PFSK-1 (cell line): ENCODE measurements around the gene CCDC197.

Source experiments
- FOXP2 ChIP-seq: optimal IDR thresholded peaks from 2 replicates; pipeline ENCODE3; 2011; ENCODE audit warnings: borderline replicate concordance, control low read depth, inconsistent platforms; ENCODE audit not compliant: insufficient read depth; ENCODE audit errors: extremely low read length, extremely low read depth
- POLR2AphosphoS5 ChIP-seq: IDR thresholded peaks from 2 replicates; pipeline ENCODE4 v1.6.1; 2012; ENCODE audit warnings: low read depth, mild to moderate bottlenecking, control low read depth, low read length, moderate library complexity
- SIN3A ChIP-seq: IDR thresholded peaks from 2 replicates; pipeline ENCODE4 v1.6.1; 2012; ENCODE audit warnings: mild to moderate bottlenecking, low read length, moderate library complexity, borderline replicate concordance; ENCODE audit not compliant: insufficient read depth
- TAF1 ChIP-seq: IDR thresholded peaks from 2 replicates; pipeline ENCODE4 v1.6.1; 2012; ENCODE audit warnings: low read length, control low read depth, borderline replicate concordance; ENCODE audit not compliant: insufficient read depth
- TF ChIP-seq, protein P1 (sequence below), 2 experiments: IDR thresholded peaks; 2 replicates each; pipeline versions ENCODE4 v1.6.1 to v1.8.0; 2011 to 2012; ENCODE audit warnings: low read depth in 2 of 2, low read length in 2 of 2, control low read depth in 1 of 2, inconsistent platforms in 1 of 2, mild to moderate bottlenecking in 1 of 2, moderate library complexity in 1 of 2; ENCODE audit not compliant: insufficient read depth in 1 of 2

The CCDC197 gene

DNA sequence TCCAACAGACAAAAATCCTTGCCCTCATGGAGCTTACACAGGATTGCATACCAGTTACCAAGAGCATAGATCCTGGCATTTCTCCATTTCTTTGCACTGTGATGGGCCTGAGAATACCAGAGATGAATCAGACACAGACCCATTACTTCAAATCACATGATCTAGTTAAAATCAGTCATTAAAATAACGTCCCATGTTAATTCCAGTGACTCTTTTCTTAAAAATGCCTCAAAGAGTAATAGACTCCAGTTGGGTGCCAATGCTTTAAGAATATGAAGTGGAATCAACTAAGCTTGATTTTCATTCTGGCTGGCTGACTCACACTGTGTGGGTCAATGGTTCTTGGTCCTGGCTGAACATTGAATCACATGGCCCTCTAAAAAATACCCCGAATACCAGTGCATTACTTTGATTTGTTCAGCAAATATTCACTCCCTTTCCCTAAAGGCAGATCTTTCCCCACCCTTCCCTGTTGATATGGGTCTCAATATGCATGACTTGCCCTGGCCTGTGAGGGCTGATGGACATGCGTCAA, 31.7 kb upstream of the CCDC197 start:
- TF ChIP-seq FOXP2: no peak
- TF ChIP-seq TAF1: no peak
- no peak for TF ChIP-seq POLR2AphosphoS5
- no peak for TF ChIP-seq SIN3A
- TF ChIP-seq, protein P1, sequence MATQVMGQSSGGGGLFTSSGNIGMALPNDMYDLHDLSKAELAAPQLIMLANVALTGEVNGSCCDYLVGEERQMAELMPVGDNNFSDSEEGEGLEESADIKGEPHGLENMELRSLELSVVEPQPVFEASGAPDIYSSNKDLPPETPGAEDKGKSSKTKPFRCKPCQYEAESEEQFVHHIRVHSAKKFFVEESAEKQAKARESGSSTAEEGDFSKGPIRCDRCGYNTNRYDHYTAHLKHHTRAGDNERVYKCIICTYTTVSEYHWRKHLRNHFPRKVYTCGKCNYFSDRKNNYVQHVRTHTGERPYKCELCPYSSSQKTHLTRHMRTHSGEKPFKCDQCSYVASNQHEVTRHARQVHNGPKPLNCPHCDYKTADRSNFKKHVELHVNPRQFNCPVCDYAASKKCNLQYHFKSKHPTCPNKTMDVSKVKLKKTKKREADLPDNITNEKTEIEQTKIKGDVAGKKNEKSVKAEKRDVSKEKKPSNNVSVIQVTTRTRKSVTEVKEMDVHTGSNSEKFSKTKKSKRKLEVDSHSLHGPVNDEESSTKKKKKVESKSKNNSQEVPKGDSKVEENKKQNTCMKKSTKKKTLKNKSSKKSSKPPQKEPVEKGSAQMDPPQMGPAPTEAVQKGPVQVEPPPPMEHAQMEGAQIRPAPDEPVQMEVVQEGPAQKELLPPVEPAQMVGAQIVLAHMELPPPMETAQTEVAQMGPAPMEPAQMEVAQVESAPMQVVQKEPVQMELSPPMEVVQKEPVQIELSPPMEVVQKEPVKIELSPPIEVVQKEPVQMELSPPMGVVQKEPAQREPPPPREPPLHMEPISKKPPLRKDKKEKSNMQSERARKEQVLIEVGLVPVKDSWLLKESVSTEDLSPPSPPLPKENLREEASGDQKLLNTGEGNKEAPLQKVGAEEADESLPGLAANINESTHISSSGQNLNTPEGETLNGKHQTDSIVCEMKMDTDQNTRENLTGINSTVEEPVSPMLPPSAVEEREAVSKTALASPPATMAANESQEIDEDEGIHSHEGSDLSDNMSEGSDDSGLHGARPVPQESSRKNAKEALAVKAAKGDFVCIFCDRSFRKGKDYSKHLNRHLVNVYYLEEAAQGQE (IDR thresholded peaks at IDR 0.05; ENCODE audit: insufficient read depth in 1 of 2, low read depth in 2 of 2, low read length in 2 of 2): no peak

- TF ChIP-seq POLR2AphosphoS5 (no peak), FOXP2 (no peak), TAF1 (no peak), SIN3A (no peak)
- TF ChIP-seq, protein P1 (IDR thresholded peaks at IDR 0.05; ENCODE audit: insufficient read depth in 1 of 2, low read depth in 2 of 2, low read length in 2 of 2): no peak
Measured at GRCh38 chr14:93965946-93966474, 31.1 kb upstream of the CCDC197 start.

GRCh38 chr14:93967637-93968250, 29.4 kb upstream of the CCDC197 start:
- no peak for TF ChIP-seq FOXP2
- no peak for TF ChIP-seq POLR2AphosphoS5
- no peak for TF ChIP-seq TAF1
- no peak for TF ChIP-seq SIN3A
- TF ChIP-seq, protein P1 (IDR thresholded peaks at IDR 0.05; ENCODE audit: insufficient read depth in 1 of 2, low read depth in 2 of 2, low read length in 2 of 2): no peak

GRCh38 chr14:93969082-93969828, 27.8 kb upstream of the CCDC197 start:
- TF ChIP-seq TAF1: no peak
- TF ChIP-seq, protein P1 (IDR thresholded peaks at IDR 0.05; ENCODE audit: insufficient read depth in 1 of 2, low read depth in 2 of 2, low read length in 2 of 2): no peak
- TF ChIP-seq FOXP2: no peak
- no peak for TF ChIP-seq POLR2AphosphoS5
- no peak for TF ChIP-seq SIN3A
